Upper lobe of left lung (tissue), 6 donors: Measurements from ENCODE around the gene CENPP. TPM values are rescaled to one million over a fixed set of nuclear protein-coding genes. Genes with fewer than 3 reads are reported as not detected.

Experiments
- ATAC-seq, 2 donors: fragments of 200-7000 bp; cut with Tn5 transposase; one replicate each; pipeline ENCODE4 v1.9.1; 2022; ENCODE audit warnings: mild to moderate bottlenecking in 2 of 2, moderate library complexity in 2 of 2; ENCODE audit not compliant: low FRiP score in 2 of 2
- DNase-seq, 2 donors: peaks; one replicate each; pipeline ENCODE4 v3.0.0-alpha.2; 2019 to 2020
- H3K27ac ChIP-seq, 4 donors: fragments of 200-600 bp; sonication (generic); one replicate each; pipeline ENCODE4 v1.5.1; 2016 to 2019
- H3K27me3 ChIP-seq, 4 donors: fragments of 200-600 bp; sonication (generic); one replicate each; pipeline ENCODE4 v1.5.1; 2017 to 2019
- H3K36me3 ChIP-seq, 4 donors: fragments of 200-600 bp; sonication (generic); one replicate each; pipeline ENCODE4 v1.5.1; 2016 to 2019
- H3K4me1 ChIP-seq, 4 donors: fragments of 200-600 bp; sonication (generic); one replicate each; pipeline ENCODE4 v1.5.1; 2018 to 2019
- H3K4me3 ChIP-seq, 4 donors: fragments of 200-600 bp; sonication (generic); one replicate each; pipeline ENCODE4 v1.5.1; 2017 to 2019; ENCODE audit warnings: mild to moderate bottlenecking in 2 of 4, moderate library complexity in 1 of 4
- H3K9me3 ChIP-seq, 4 donors: fragments of 200-600 bp; sonication (generic); one replicate each; pipeline ENCODE4 v1.5.1; 2018 to 2019
- CTCF ChIP-seq, 6 experiments: fragments of 450-650 bp in 4 of 6; fragments of 200-600 bp in 2 of 6; sonication (generic) in 2 of 6; IDR thresholded peaks; one replicate each; pipeline ENCODE4 v1.5.1; 2016 to 2019; ENCODE audit warnings: antibody characterized with exemption in 6 of 6
- EP300 ChIP-seq, 4 donors: sonication (generic); formaldehyde crosslinking; IDR thresholded peaks; one replicate each; pipeline ENCODE4 v1.5.1; 2017; ENCODE audit warnings: antibody characterized with exemption in 4 of 4, control low read depth in 2 of 4
- POLR2A ChIP-seq, 4 donors: fragments of 450-650 bp; IDR thresholded peaks; one replicate each; pipeline ENCODE4 v1.5.1; 2016 to 2017; ENCODE audit warnings: antibody characterized with exemption in 4 of 4, mild to moderate bottlenecking in 2 of 4
- POLR2AphosphoS5 ChIP-seq, 2 donors: sonication (generic); formaldehyde crosslinking; IDR thresholded peaks; one replicate each; pipeline ENCODE4 v1.5.1; 2017; ENCODE audit warnings: antibody characterized with exemption in 2 of 2
- WGBS, 2 donors: methylation state at CpG; one replicate each; pipeline ENCODE4 v1.1.5; 2017 to 2018; 5-methylcytosine and 5-hydroxymethylcytosine counted together
- total RNA-seq, 6 donors: library from RNA; depleted of rRNA in 4 of 6; stranded (reverse); fragments of >200 nt in 4 of 6; gene quantifications; one replicate each; pipeline versions ENCODE4 v1.1.0 to v1.2.1, GENCODE V29; 2016 to 2021
- donor health status: DM: no; HTN: no; CAD: no; lungs with moderate emphysema.
- donor health status: DM: no; HTN: yes; CAD: no; lungs with severe emphysema.

The CENPP gene
- total RNA-seq, 6 donors from 2014 or later, result 2.9 to 17.8 (median 4.9) TPM

GRCh38 chr9:92422611-92423338, 97.0 kb downstream of the CENPP start:
- Histone ChIP-seq H3K9me3 (no peaks in the 10 kb centered on the region), H3K27me3 (no peaks in the 10 kb centered on the region), H3K4me1 (no peaks in the 10 kb centered on the region), H3K27ac (no peak overlapping the region), H3K4me3 (peak overlapping the region in 1 of 4 donors; percentile 5), H3K36me3 (no peaks in the 10 kb centered on the region)
- no peak for TF ChIP-seq POLR2AphosphoS5 (IDR thresholded peaks at IDR 0.05)
- no peak for TF ChIP-seq POLR2A (IDR thresholded peaks at IDR 0.05)
- no peak for TF ChIP-seq EP300 (IDR thresholded peaks at IDR 0.05)
- no peak for TF ChIP-seq CTCF (IDR thresholded peaks at IDR 0.05)
- ATAC-seq (no peak), DNase-seq (no peak)
- 82 to 84% methylated on average over 2 of the region's 2 CpGs for WGBS, 2 donors

DNA sequence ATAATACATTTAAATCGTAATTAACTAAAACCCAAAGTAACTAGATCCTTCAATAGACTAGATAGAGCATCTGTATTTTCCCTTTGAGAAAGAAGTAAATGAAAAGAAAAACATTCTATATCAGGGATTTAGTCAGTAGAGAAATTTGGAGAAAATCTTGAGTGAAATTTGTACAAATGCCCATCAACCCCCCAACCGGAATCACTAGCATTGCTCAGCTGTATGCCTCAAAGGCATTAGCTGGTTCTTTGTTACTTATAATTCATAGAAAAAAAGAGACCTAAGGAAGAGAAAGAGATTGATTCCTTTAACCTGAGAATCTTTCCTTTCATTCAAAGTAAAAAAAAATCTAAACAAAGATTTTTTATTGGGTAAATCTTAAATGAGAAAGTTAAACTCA, 97.9 kb downstream of the CENPP start:
- TF ChIP-seq EP300 (IDR thresholded peaks at IDR 0.05) (no peak), POLR2AphosphoS5 (IDR thresholded peaks at IDR 0.05) (no peak), POLR2A (IDR thresholded peaks at IDR 0.05) (no peak), CTCF (IDR thresholded peaks at IDR 0.05) (no peak)
- WGBS, 2 donors, result 79 to 90% methylated on average over 2 of the region's 2 CpGs
- ATAC-seq (no peak), DNase-seq (no peak)
- H3K4me3 ChIP-seq, result peak overlapping the region in 2 of 4 donors; percentile 5 to 6
- H3K27ac ChIP-seq, result no peak overlapping the region
- no peaks in the 10 kb centered on the region for H3K36me3 ChIP-seq
- no peaks in the 10 kb centered on the region for H3K9me3 ChIP-seq
- H3K27me3 ChIP-seq, result no peaks in the 10 kb centered on the region
- H3K4me1 ChIP-seq, result no peaks in the 10 kb centered on the region

DNA sequence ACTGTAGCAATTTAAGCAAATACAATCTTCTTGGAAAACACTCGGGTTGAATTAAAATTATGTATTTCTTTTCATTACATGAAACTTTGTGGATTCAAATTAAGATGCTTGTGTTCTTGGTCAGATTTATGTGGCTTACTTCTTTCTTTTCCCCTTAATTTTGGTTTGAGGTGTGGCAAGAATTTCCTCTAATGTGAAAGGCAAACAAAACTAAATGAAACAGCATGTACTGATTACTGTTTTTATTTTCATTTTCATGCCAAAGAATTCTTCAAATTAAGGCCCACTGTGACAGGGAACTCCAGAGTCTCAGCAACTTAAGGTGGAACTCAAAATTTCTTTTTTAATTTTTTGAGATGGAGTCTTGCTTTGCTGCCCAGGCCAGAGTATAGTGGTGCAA, 98.6 kb downstream of the CENPP start, which contains the start of gene OMD:
Gene OMD, minus strand, starts transcription at position 132 of the 400 bp plus-strand sequence. CDS start 6,913 bp downstream, outside the sequence.
- 57 to 74% methylated on average over 1 of the region's 1 CpG for WGBS, 2 donors
- H3K36me3 ChIP-seq, result no peaks in the 10 kb centered on the region
- TF ChIP-seq EP300 (IDR thresholded peaks at IDR 0.05), result no peak
- no peak for TF ChIP-seq POLR2AphosphoS5 (IDR thresholded peaks at IDR 0.05)
- no peak for TF ChIP-seq CTCF (IDR thresholded peaks at IDR 0.05)
- H3K4me1 ChIP-seq, result no peaks in the 10 kb centered on the region
- peak in 1 of 2 donors; percentile 64 for ATAC-seq
- no peaks in the 10 kb centered on the region for H3K27me3 ChIP-seq
- peak within 1 kb of the TSS in 2 of 4 donors; percentile 5 to 6 for H3K4me3 ChIP-seq
- H3K27ac ChIP-seq, result peak within 1 kb of the TSS in 1 of 4 donors; percentile 20
- DNase-seq, result no peak
- H3K9me3 ChIP-seq, result no peaks in the 10 kb centered on the region

GRCh38 chr9:92425474-92425873, 99.7 kb downstream of the CENPP start:
- Histone ChIP-seq H3K27ac (no peak overlapping the region), H3K27me3 (no peaks in the 10 kb centered on the region), H3K4me1 (no peaks in the 10 kb centered on the region), H3K4me3 (no peak overlapping the region), H3K36me3 (no peaks in the 10 kb centered on the region), H3K9me3 (no peaks in the 10 kb centered on the region)
- WGBS, 2 donors, result 60 to 61% methylated on average over 2 of the region's 2 CpGs
- no peak for TF ChIP-seq POLR2AphosphoS5 (IDR thresholded peaks at IDR 0.05)
- TF ChIP-seq CTCF (IDR thresholded peaks at IDR 0.05), result no peak
- no peak for TF ChIP-seq EP300 (IDR thresholded peaks at IDR 0.05)
- no peak for TF ChIP-seq POLR2A (IDR thresholded peaks at IDR 0.05)
- DNase-seq (no peak), ATAC-seq (no peak)
